ENCODE results near the gene TTR. TPM values are rescaled to one million over a fixed set of nuclear protein-coding genes. Genes with fewer than 3 reads are reported as not detected.

TTR gene
- total RNA-seq, 2 donors from 2014 or later, result 145 to 352 TPM

DNA sequence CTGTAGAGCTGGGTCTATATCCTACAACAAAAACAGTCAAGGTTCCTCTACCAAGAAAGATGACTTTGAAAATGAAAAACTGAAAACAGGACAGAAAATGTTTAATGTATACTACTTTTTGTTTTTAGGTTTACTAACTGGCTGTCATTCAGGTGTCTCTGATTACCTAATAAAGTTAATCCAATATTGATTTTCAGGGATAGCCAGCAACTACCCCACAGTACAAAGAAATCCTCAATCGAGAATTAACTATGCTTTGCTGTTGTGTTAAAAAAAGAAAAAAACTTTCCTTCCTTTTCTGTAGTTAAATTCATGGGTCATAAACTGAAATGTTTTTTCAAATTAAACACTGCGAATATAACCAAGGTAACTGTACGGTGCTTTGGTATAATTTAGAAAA, 45.8 kb downstream of the TTR start:
- Histone ChIP-seq H3K27me3 (no peaks in the 10 kb centered on the region), H3K36me3 (replicated peaks in 1 of 2; ENCODE audit: insufficient read depth in 1 of 2, low read depth in 2 of 2) (no peaks in the 10 kb centered on the region), H3K4me3 (no peak overlapping the region), H3K4me1 (no peaks in the 10 kb centered on the region), H3K27ac (no peak overlapping the region), H3K9me3 (no peaks in the 10 kb centered on the region)
- DNase-seq (no peak), ATAC-seq (no peak)
- intact Hi-C loops (cut with DNase I), result no loop called here
- 89 to 93% methylated on average over 3 of the region's 3 CpGs for WGBS, 2 donors
- TF ChIP-seq, protein P1, sequence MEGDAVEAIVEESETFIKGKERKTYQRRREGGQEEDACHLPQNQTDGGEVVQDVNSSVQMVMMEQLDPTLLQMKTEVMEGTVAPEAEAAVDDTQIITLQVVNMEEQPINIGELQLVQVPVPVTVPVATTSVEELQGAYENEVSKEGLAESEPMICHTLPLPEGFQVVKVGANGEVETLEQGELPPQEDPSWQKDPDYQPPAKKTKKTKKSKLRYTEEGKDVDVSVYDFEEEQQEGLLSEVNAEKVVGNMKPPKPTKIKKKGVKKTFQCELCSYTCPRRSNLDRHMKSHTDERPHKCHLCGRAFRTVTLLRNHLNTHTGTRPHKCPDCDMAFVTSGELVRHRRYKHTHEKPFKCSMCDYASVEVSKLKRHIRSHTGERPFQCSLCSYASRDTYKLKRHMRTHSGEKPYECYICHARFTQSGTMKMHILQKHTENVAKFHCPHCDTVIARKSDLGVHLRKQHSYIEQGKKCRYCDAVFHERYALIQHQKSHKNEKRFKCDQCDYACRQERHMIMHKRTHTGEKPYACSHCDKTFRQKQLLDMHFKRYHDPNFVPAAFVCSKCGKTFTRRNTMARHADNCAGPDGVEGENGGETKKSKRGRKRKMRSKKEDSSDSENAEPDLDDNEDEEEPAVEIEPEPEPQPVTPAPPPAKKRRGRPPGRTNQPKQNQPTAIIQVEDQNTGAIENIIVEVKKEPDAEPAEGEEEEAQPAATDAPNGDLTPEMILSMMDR (IDR thresholded peaks at IDR 0.05), result no peak
- TF ChIP-seq POLR2A (IDR thresholded peaks at IDR 0.05), result no peak

DNA sequence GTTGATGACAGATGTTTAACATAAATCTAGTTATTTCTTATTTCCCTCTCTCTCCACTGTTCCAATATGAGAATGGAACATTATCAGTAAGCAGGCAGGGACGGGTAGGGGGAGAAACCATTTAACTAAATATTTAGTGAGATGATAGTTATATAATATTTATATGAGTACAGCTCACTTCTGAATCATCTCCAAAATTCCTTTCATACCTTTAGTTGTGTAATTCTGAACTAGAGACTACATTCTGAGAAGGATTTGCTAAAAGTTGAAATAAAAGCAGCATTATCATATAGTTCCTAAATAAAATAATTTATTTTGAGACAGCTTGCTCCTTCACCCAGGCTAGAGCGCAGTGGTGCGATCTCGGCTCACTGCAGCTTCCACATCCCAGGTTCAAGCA, 51.3 kb downstream of the TTR start:
- ATAC-seq, result no peak
- DNase-seq, result no peak
- intact Hi-C loops (cut with DNase I), result no loop called here

DNA sequence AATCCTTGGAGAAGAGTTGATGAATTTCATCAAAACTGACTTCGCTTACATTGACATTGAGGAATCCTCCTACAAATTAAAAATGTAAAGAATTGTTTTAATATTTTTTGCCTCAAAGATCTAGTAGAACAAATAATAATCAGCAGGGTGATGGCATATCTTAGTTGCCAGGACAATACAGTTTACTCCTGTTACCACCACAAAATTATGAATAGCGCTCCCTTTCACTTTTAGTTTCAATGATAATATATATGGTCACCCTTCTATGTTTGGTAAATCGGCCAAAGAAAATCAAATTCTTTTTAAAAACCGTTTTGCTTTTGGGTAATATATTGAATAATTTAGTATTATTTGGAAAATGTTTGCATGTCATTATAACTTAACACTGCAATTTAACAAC, 53.7 kb downstream of the TTR start:
- ATAC-seq (no peak), DNase-seq (no peak)
- Histone ChIP-seq H3K4me1 (no peaks in the 10 kb centered on the region), H3K4me3 (no peak overlapping the region), H3K27me3 (no peaks in the 10 kb centered on the region), H3K36me3 (replicated peaks in 1 of 2; ENCODE audit: insufficient read depth in 1 of 2, low read depth in 2 of 2) (no peaks in the 10 kb centered on the region), H3K27ac (no peak overlapping the region), H3K9me3 (no peaks in the 10 kb centered on the region)
- intact Hi-C loops (cut with DNase I), result no loop called here
- TF ChIP-seq, protein P1 (IDR thresholded peaks at IDR 0.05), result no peak
- TF ChIP-seq POLR2A (IDR thresholded peaks at IDR 0.05), result no peak
- WGBS, 2 donors, result 90 to 91% methylated on average over 4 of the region's 4 CpGs

More for the DNA sequence above, 51.3 kb downstream of the TTR start:
- Histone ChIP-seq H3K4me3 (no peak overlapping the region), H3K4me1 (no peaks in the 10 kb centered on the region), H3K36me3 (replicated peaks in 1 of 2; ENCODE audit: insufficient read depth in 1 of 2, low read depth in 2 of 2) (no peaks in the 10 kb centered on the region), H3K27me3 (no peaks in the 10 kb centered on the region), H3K9me3 (no peaks in the 10 kb centered on the region), H3K27ac (no peak overlapping the region)
- WGBS, 2 donors, result 89 to 90% methylated on average over 4 of the region's 4 CpGs
- TF ChIP-seq POLR2A (IDR thresholded peaks at IDR 0.05), result no peak
- TF ChIP-seq, protein P1 (IDR thresholded peaks at IDR 0.05), result no peak

DNA sequence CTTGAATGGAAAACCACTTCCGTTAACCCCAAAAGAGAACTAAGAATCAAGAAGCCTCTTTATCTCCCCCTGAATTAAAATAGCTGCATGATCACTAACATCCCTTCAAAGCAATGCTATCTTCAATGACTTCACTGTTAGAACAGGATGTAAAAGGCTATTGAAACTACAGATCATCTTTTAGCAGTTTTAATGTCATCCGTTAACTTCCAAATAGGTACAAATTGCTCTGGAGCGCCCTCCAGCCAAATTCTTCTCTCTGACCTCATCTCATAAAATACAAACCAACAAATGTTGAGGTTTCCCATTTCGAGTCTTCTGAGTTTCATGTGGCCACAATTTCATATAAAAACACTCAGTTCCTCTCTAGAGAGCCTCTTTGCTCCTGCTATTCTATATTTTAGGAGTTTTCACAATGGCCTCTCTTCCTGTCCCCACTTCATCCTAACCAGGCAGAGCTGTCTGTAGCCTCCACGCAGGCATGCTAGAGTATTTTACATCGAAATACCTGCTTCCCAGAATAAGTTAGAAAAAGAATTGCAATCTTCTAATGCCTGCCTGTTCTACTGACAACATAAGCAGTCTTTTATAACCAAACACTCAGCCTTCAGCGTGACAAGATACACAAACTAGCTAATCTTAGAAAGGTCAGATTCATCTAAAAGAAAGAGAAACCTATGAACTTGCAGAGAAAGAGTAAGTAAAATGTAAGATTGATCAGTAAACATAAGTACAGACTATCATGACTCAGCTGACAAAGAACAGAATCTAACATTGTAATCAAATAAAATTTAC, 54.9 kb downstream of the TTR start:
- Histone ChIP-seq H3K4me1 (no peaks in the 10 kb centered on the region), H3K27me3 (no peaks in the 10 kb centered on the region), H3K9me3 (no peaks in the 10 kb centered on the region), H3K36me3 (replicated peaks in 1 of 2; ENCODE audit: insufficient read depth in 1 of 2, low read depth in 2 of 2) (no peaks in the 10 kb centered on the region), H3K4me3 (no peak overlapping the region), H3K27ac (no peak overlapping the region)
- TF ChIP-seq, protein P1 (IDR thresholded peaks at IDR 0.05), result no peak
- TF ChIP-seq POLR2A (IDR thresholded peaks at IDR 0.05), result no peak
- ATAC-seq (no peak), DNase-seq (no peak)
- WGBS, 2 donors, result 75 to 84% methylated on average over 7 of the region's 7 CpGs
- intact Hi-C loops (cut with DNase I), result no loop called here
